ENCODE data around the gene TRIM2.
A peak's percentile ranks its signal among the peaks of the same experiment; 100 is the strongest.

TRIM2 gene

GRCh38 chr4:153248641-153249198, 44.5 kb downstream of the TRIM2 start:
- no peak for DNase-seq (ENCODE audit: low read depth in 2 of 2)

- peak; percentile 74 to 79 for DNase-seq (ENCODE audit: low read depth in 2 of 2)
These were observed 45.2 kb downstream of the TRIM2 start for GRCh38 chr4:153249199-153250041.

GRCh38 chr4:153252122-153252521, 47.9 kb downstream of the TRIM2 start:
- no peak for DNase-seq (ENCODE audit: low read depth in 2 of 2)

GRCh38 chr4:153255233-153255632, 51.0 kb downstream of the TRIM2 start:
- DNase-seq (ENCODE audit: low read depth in 2 of 2) = no peak

- peak; percentile 15 to 20 for DNase-seq (ENCODE audit: low read depth in 2 of 2)
These were observed 52.9 kb downstream of the TRIM2 start for GRCh38 chr4:153257151-153257620.

GRCh38 chr4:153257991-153258390, 53.7 kb downstream of the TRIM2 start:
- no peak for DNase-seq (ENCODE audit: low read depth in 2 of 2)

- no peak for DNase-seq (ENCODE audit: low read depth in 2 of 2)
These were observed 54.5 kb downstream of the TRIM2 start for GRCh38 chr4:153258750-153259149.

GRCh38 chr4:153259661-153260060, 55.4 kb downstream of the TRIM2 start:
- no peak for DNase-seq (ENCODE audit: low read depth in 2 of 2)

GRCh38 chr4:153260132-153260531, 55.9 kb downstream of the TRIM2 start:
- no peak for DNase-seq (ENCODE audit: low read depth in 2 of 2)

GRCh38 chr4:153260553-153261300, 56.5 kb downstream of the TRIM2 start:
- no peak for DNase-seq (ENCODE audit: low read depth in 2 of 2)

GRCh38 chr4:153261461-153261860, 57.2 kb downstream of the TRIM2 start:
- DNase-seq (ENCODE audit: low read depth in 2 of 2) = no peak

GRCh38 chr4:153261914-153262313, 57.7 kb downstream of the TRIM2 start:
- DNase-seq (ENCODE audit: low read depth in 2 of 2) = no peak

- DNase-seq (ENCODE audit: low read depth in 2 of 2) = no peak
These were observed 61.2 kb downstream of the TRIM2 start for GRCh38 chr4:153265306-153266047.

- no peak for DNase-seq (ENCODE audit: low read depth in 2 of 2)
These were observed 62.7 kb downstream of the TRIM2 start for GRCh38 chr4:153266988-153267387.

GRCh38 chr4:153267890-153268289, 63.6 kb downstream of the TRIM2 start:
- DNase-seq (ENCODE audit: low read depth in 2 of 2) = no peak

GRCh38 chr4:153268295-153268694, 64.1 kb downstream of the TRIM2 start:
- no peak for DNase-seq (ENCODE audit: low read depth in 2 of 2)

- DNase-seq (ENCODE audit: low read depth in 2 of 2) = no peak
These were observed 65.2 kb downstream of the TRIM2 start for GRCh38 chr4:153269218-153269990.

- DNase-seq (ENCODE audit: low read depth in 2 of 2) = no peak
These were observed 66.1 kb downstream of the TRIM2 start for GRCh38 chr4:153270361-153270760.

- DNase-seq (ENCODE audit: low read depth in 2 of 2) = no peak
These were observed 67.6 kb downstream of the TRIM2 start for GRCh38 chr4:153271820-153272219.

- no peak for DNase-seq (ENCODE audit: low read depth in 2 of 2)
These were observed 69.5 kb downstream of the TRIM2 start for GRCh38 chr4:153273751-153274150.

- no peak for DNase-seq (ENCODE audit: low read depth in 2 of 2)
These were observed 70.7 kb downstream of the TRIM2 start for GRCh38 chr4:153274967-153275366.

Data from stimulated activated CD8-positive, alpha-beta memory T cell treated with anti-CD3 and anti-CD28 coated beads, Interleukin-15, amount 100 ng/mL, for 48 hours (primary cell).